ENCODE measurements around the gene NCAPH2.
"Not testable (repeated sequence)": the region's sequence is repeated elsewhere in the genome, so short reads cannot be mapped to it uniquely, and the experiment has no call there.

NCAPH2 gene

GRCh38 chr22:50520184-50520583, 12.2 kb downstream of the NCAPH2 start:
- not testable (repeated sequence) for DNase-seq

- no peak for DNase-seq
Observed at GRCh38 chr22:50520826-50521453, 12.9 kb downstream of the NCAPH2 start.

GRCh38 chr22:50521710-50522109, 13.7 kb downstream of the NCAPH2 start:
- DNase-seq = no peak

GRCh38 chr22:50522208-50522805, 14.3 kb downstream of the NCAPH2 start:
- no peak for DNase-seq

- no peak for DNase-seq
Observed at GRCh38 chr22:50522806-50523438, 14.9 kb downstream of the NCAPH2 start.

- no peak for DNase-seq
Observed at GRCh38 chr22:50523458-50523805, 15.4 kb downstream of the NCAPH2 start.

GRCh38 chr22:50523806-50524675, 16.0 kb downstream of the NCAPH2 start:
- no peak for DNase-seq

GRCh38 chr22:50524676-50525103, 16.7 kb downstream of the NCAPH2 start:
- DNase-seq = no peak

- DNase-seq = peak; percentile 68 to 97 (median 88)
Observed at GRCh38 chr22:50525104-50525857, 17.3 kb downstream of the NCAPH2 start, which contains the start of gene SCO2. SCO2 (minus strand) TSS chr22:50525598; CDS start chr22:50524411, 1,187 bp downstream.

- DNase-seq = peak in 3 of 14 donors; percentile 77 to 85 (median 84)
Observed at GRCh38 chr22:50525858-50526107, 17.8 kb downstream of the NCAPH2 start.

GRCh38 chr22:50526108-50526833, 18.2 kb downstream of the NCAPH2 start:
- peak in 9 of 14 donors; percentile 60 to 85 (median 74) for DNase-seq

- peak in 2 of 14 donors; percentile 45 to 67 for DNase-seq
Observed at GRCh38 chr22:50526834-50527801, 19.1 kb downstream of the NCAPH2 start.

GRCh38 chr22:50527921-50528681, 20.1 kb downstream of the NCAPH2 start:
- DNase-seq = no peak

- DNase-seq = no peak
Observed at GRCh38 chr22:50528682-50529415, 20.8 kb downstream of the NCAPH2 start.

- no peak for DNase-seq
Observed at GRCh38 chr22:50529416-50529896, 21.4 kb downstream of the NCAPH2 start.

- DNase-seq = peak in 2 of 14 donors; percentile 47 to 56
Observed at GRCh38 chr22:50529897-50530579, 22.0 kb downstream of the NCAPH2 start, which contains the start of gene TYMP. TYMP (minus strand) TSS chr22:50530012; CDS start chr22:50529709, 303 bp downstream.

- no peak for DNase-seq
Observed at GRCh38 chr22:50530580-50530876, 22.5 kb downstream of the NCAPH2 start.

Data from C1 segment of cervical spinal cord (tissue), 14 donors.